Measurements from ENCODE around the gene FGA. TPM values are rescaled to one million over a fixed set of nuclear protein-coding genes. Genes with fewer than 3 reads are reported as not detected.
A peak's percentile ranks its signal among the peaks of the same experiment; 100 is the strongest.

FGA gene
- total and polyA plus RNA-seq, 9 of the 15 experiments (the other 6 are each of a cell fraction or from before 2014, with no cell fraction given) = 0.04 to 2.5 (median 0.07) TPM; not detected in 5

DNA sequence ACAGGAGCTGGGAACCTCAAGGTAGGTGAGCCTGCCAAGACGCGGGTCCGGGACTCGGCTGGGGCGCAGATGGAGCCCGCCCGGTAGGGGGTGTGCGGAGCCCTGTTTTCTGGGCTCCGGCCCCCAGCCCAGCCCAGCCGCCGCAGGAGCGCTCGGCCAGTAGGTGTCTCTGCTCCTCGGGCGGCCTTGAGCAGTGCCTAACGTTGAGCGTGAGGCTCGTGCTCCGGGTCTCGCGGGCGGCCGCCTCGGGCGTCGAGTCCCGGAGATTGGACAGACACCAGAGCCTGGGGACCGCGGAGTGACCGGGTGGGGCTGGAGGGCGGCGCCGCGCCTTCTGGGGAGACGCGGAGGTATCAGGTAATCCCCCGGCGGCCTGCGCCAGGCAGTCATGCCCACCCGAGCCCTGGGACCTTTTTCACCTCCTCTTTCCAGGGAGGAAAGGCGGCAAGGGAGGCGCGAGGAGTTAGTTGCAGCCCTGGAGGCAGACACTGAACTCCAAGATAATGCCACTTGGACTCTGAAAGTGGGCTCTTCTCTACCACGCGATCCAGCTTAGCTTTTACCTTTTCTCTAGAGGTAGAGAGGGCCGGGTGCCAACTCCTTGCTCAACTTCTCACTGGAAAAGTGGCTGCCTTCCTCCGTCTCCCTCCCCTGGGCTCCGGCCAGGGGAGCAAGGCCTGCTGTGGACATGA, 36.4 kb upstream of the FGA start:
- WGBS (ENCODE audit: insufficient coverage, low coverage, missing lambda C conversion rate) = 22% methylated on average over 24 of the region's 48 CpGs
- Histone ChIP-seq H3K4me3 (no peak overlapping the region), H3K4me1 (replicated peaks in 1 of 2; ENCODE audit: control insufficient read depth in 2 of 2, insufficient read depth in 2 of 2, low read length in 2 of 2) (peaks cover 0 to 9% of the 10 kb centered on the region in 2 experiments; a peak in 2 of 5 replicates), H2AFZ (ENCODE audit: low read depth, low read length) (peak overlapping the region; percentile 66), H3K9me3 (replicated peaks; ENCODE audit: control insufficient read depth, insufficient read depth, low read depth, low read length) (no peaks in the 10 kb centered on the region), H3K36me3 (ENCODE audit: control insufficient read depth, insufficient read depth, low read length) (no peaks in the 10 kb centered on the region), H3K27ac (ENCODE audit: extremely low read depth, low read depth, low read length) (no peak overlapping the region), H3K27me3 (ENCODE audit: control insufficient read depth in 2 of 2, insufficient read depth in 2 of 2, low read length in 2 of 2) (peaks cover 2 to 13% of the 10 kb centered on the region in 2 experiments; a peak in 3 of 5 replicates), H4K20me1 (replicated peaks; ENCODE audit: control insufficient read depth, insufficient read depth, low read length) (no peaks in the 10 kb centered on the region), H3K9ac (ENCODE audit: insufficient read depth in 1 of 2, low read depth in 2 of 2, low read length in 2 of 2) (peak overlapping the region in 1 of 2 experiments; percentile 66; a peak in 2 of 4 replicates), H3K9me1 (ENCODE audit: control insufficient read depth, insufficient read depth, low read length) (no peaks in the 10 kb centered on the region), H3K4me2 (ENCODE audit: insufficient read depth, low read length) (no peak overlapping the region), H3K79me2 (ENCODE audit: control insufficient read depth, insufficient read depth, low read length) (no peaks in the 10 kb centered on the region)
- intact Hi-C loops (cut with micrococcal nuclease) = loop anchor here (10.0 kb wide), 1 partner anchor 748 kb away; the partner anchor contains the start of gene MAP9
- CTCF ChIA-PET (ENCODE audit: low intra/inter-chr PET ratio) = interaction anchor here (0.6 to 1.6 kb wide), 4 partner anchors 74 to 1045 kb away, joined by 3 to 7 read pairs (median 4); no protein-coding TSS in a partner anchor
- FAIRE-seq = no peak
- BruUV-seq (replicated peaks) = no TSS peak
- POLR2A ChIA-PET = interaction anchor here (0.8 kb wide), 1 partner anchor 14 kb away, joined by 4 read pairs; no protein-coding TSS in a partner anchor
- ATAC-seq = peak; percentile 100
- in situ Hi-C loops (cut with MboI) = loop anchor here (5.0 to 10.0 kb wide), 2 partner anchors 150 to 1298 kb away; no protein-coding TSS in a partner anchor
- peak; percentile 63 to 77 (median 70) for DNase-seq (ENCODE audit: extremely low read depth in 1 of 4, low spot score in 3 of 4)
- TF ChIP-seq PML (IDR thresholded peaks at IDR 0.05; ENCODE audit: low read length) (no peak), KLF16 (IDR thresholded peaks at IDR 0.05) (0 out of 2 replicates have a peak, but pooled peaks have one; percentile 24), L3MBTL2 (IDR thresholded peaks at IDR 0.05) (peak; percentile 99), CBX1 (IDR thresholded peaks at IDR 0.05; ENCODE audit: low read depth) (0 out of 2 replicates have a peak, but pooled peaks have one; percentile 66), PRPF4 (IDR thresholded peaks at IDR 0.05; ENCODE audit: insufficient read depth, low read depth, low read length, poor library complexity, severe bottlenecking) (no peak), RAD21 (CRISPR knock-in tag; conservative IDR thresholded peaks at IDR 0.05 in 1 of 2, IDR thresholded peaks at IDR 0.05 in 1 of 2) (peak; percentile 56 to 83)
- TF ChIP-seq, protein P1, sequence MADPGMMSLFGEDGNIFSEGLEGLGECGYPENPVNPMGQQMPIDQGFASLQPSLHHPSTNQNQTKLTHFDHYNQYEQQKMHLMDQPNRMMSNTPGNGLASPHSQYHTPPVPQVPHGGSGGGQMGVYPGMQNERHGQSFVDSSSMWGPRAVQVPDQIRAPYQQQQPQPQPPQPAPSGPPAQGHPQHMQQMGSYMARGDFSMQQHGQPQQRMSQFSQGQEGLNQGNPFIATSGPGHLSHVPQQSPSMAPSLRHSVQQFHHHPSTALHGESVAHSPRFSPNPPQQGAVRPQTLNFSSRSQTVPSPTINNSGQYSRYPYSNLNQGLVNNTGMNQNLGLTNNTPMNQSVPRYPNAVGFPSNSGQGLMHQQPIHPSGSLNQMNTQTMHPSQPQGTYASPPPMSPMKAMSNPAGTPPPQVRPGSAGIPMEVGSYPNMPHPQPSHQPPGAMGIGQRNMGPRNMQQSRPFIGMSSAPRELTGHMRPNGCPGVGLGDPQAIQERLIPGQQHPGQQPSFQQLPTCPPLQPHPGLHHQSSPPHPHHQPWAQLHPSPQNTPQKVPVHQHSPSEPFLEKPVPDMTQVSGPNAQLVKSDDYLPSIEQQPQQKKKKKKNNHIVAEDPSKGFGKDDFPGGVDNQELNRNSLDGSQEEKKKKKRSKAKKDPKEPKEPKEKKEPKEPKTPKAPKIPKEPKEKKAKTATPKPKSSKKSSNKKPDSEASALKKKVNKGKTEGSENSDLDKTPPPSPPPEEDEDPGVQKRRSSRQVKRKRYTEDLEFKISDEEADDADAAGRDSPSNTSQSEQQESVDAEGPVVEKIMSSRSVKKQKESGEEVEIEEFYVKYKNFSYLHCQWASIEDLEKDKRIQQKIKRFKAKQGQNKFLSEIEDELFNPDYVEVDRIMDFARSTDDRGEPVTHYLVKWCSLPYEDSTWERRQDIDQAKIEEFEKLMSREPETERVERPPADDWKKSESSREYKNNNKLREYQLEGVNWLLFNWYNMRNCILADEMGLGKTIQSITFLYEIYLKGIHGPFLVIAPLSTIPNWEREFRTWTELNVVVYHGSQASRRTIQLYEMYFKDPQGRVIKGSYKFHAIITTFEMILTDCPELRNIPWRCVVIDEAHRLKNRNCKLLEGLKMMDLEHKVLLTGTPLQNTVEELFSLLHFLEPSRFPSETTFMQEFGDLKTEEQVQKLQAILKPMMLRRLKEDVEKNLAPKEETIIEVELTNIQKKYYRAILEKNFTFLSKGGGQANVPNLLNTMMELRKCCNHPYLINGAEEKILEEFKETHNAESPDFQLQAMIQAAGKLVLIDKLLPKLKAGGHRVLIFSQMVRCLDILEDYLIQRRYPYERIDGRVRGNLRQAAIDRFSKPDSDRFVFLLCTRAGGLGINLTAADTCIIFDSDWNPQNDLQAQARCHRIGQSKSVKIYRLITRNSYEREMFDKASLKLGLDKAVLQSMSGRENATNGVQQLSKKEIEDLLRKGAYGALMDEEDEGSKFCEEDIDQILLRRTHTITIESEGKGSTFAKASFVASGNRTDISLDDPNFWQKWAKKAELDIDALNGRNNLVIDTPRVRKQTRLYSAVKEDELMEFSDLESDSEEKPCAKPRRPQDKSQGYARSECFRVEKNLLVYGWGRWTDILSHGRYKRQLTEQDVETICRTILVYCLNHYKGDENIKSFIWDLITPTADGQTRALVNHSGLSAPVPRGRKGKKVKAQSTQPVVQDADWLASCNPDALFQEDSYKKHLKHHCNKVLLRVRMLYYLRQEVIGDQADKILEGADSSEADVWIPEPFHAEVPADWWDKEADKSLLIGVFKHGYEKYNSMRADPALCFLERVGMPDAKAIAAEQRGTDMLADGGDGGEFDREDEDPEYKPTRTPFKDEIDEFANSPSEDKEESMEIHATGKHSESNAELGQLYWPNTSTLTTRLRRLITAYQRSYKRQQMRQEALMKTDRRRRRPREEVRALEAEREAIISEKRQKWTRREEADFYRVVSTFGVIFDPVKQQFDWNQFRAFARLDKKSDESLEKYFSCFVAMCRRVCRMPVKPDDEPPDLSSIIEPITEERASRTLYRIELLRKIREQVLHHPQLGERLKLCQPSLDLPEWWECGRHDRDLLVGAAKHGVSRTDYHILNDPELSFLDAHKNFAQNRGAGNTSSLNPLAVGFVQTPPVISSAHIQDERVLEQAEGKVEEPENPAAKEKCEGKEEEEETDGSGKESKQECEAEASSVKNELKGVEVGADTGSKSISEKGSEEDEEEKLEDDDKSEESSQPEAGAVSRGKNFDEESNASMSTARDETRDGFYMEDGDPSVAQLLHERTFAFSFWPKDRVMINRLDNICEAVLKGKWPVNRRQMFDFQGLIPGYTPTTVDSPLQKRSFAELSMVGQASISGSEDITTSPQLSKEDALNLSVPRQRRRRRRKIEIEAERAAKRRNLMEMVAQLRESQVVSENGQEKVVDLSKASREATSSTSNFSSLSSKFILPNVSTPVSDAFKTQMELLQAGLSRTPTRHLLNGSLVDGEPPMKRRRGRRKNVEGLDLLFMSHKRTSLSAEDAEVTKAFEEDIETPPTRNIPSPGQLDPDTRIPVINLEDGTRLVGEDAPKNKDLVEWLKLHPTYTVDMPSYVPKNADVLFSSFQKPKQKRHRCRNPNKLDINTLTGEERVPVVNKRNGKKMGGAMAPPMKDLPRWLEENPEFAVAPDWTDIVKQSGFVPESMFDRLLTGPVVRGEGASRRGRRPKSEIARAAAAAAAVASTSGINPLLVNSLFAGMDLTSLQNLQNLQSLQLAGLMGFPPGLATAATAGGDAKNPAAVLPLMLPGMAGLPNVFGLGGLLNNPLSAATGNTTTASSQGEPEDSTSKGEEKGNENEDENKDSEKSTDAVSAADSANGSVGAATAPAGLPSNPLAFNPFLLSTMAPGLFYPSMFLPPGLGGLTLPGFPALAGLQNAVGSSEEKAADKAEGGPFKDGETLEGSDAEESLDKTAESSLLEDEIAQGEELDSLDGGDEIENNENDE (IDR thresholded peaks at IDR 0.05; ENCODE audit: low read depth, low read length) = no peak

Measured in K562 (cell line).